Transverse colon (tissue), 4 donors: ENCODE measurements around the gene GAREM1.

Source experiments
- EP300 ChIP-seq: sonication (generic); formaldehyde crosslinking; IDR thresholded peaks from one replicate; pipeline ENCODE4 v1.6.1; 2017; ENCODE audit warnings: antibody characterized with exemption, low read depth
- POLR2A ChIP-seq: fragments of 450-650 bp; IDR thresholded peaks from one replicate; pipeline ENCODE4 v1.6.1; 2016; ENCODE audit warnings: antibody characterized with exemption, mild to moderate bottlenecking, moderate library complexity
- POLR2AphosphoS5 ChIP-seq, 3 donors: sonication (generic); formaldehyde crosslinking; IDR thresholded peaks; one replicate each; pipeline ENCODE4 v1.6.1; 2016; ENCODE audit warnings: antibody characterized with exemption in 3 of 3
- TF ChIP-seq, protein P1 (sequence below), 5 experiments: fragments of 200-600 bp in 3 of 5; fragments of 450-650 bp in 2 of 5; sonication (generic) in 3 of 5; IDR thresholded peaks; 1 replicate in 2 of 5; 2 replicates in 3 of 5; pipeline ENCODE4 v1.5.1; 2016 to 2017; ENCODE audit warnings: antibody characterized with exemption in 5 of 5, inconsistent platforms in 3 of 5, mild to moderate bottlenecking in 2 of 5, moderate library complexity in 1 of 5

DNA sequence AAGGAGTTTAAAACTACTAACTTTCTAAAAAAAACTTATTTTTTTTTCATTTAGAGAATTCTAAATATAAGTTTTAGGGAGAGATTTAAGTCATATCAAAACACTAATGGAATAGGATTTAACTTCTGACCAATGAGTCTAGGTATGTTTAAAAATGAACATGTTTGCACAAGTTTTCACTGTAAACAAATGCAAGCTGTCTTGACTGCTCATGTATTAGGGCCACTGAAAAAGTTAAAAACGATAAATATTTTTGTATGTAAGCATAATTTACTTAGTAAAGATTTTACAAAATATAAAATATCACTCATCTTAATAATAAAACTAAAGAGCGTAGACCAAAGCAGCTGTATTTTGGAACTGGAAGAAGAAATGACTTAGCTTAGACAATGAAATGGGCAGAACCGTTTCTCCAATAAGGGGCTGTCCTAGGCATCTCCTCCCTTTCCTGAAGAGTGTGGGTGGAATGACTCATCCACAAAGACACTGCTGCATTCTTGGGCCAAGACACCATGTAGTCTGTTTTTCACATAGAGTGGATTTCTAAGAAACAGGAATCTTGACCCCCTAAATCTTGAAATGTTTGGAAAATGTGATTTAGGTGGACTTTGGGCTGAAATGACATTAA is 162.1 kb downstream of the GAREM1 start:
- no peak for TF ChIP-seq POLR2A
- TF ChIP-seq, protein P1, sequence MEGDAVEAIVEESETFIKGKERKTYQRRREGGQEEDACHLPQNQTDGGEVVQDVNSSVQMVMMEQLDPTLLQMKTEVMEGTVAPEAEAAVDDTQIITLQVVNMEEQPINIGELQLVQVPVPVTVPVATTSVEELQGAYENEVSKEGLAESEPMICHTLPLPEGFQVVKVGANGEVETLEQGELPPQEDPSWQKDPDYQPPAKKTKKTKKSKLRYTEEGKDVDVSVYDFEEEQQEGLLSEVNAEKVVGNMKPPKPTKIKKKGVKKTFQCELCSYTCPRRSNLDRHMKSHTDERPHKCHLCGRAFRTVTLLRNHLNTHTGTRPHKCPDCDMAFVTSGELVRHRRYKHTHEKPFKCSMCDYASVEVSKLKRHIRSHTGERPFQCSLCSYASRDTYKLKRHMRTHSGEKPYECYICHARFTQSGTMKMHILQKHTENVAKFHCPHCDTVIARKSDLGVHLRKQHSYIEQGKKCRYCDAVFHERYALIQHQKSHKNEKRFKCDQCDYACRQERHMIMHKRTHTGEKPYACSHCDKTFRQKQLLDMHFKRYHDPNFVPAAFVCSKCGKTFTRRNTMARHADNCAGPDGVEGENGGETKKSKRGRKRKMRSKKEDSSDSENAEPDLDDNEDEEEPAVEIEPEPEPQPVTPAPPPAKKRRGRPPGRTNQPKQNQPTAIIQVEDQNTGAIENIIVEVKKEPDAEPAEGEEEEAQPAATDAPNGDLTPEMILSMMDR (IDR thresholded peaks at IDR 0.05), result no peak
- TF ChIP-seq POLR2AphosphoS5 (IDR thresholded peaks at IDR 0.05), result peak in 1 of 3 donors; percentile 11
- TF ChIP-seq EP300, result no peak
